SK-N-SH (cell line): ENCODE measurements around the gene MAPKAP1. TPM values are rescaled to one million over a fixed set of nuclear protein-coding genes. Genes with fewer than 3 reads are reported as not detected.

Experiments
- CTCF ChIA-PET: fragments of 300-600, 350-600 bp; formaldehyde crosslinking; extraction: SDS; loops from one replicate; lab custom pipeline; 2021; lab: Yijun Ruan, JAX
- POLR2A ChIA-PET: fragments of 350-600 bp; sonication (Branson Sonifier 250); formaldehyde crosslinking; extraction: SDS; loops from one replicate; lab custom pipeline; 2020; ENCODE audit warnings: antibody characterized with exemption, inconsistent platforms; lab: Yijun Ruan, JAX
- DNase-seq: peaks from one replicate; pipeline ENCODE4 v3.0.0; 2012
- H2AFZ ChIP-seq: fragments of 200-600 bp; sonication (generic); 2 replicates; pipeline ENCODE4 v1.8.1; 2016; ENCODE audit warnings: antibody characterized with exemption, mild to moderate bottlenecking, low read depth
- H3F3A ChIP-seq: fragments of 200-600 bp; sonication (generic); replicated peaks from 2 replicates; pipeline ENCODE3; 2016; ENCODE audit warnings: antibody characterized with exemption, mild to moderate bottlenecking; ENCODE audit not compliant: insufficient read depth
- H3K27ac ChIP-seq, 2 experiments: fragments of 200-500 bp in 1 of 2; fragments of 200-600 bp in 1 of 2; sonication (Bioruptor generic) in 1 of 2; sonication (generic), shearing (Covaris generic) in 1 of 2; 2 replicates each; pipeline versions ENCODE4 v1.5.1 to v1.6.1; 2014 to 2016; ENCODE audit warnings: low read depth in 2 of 2, inconsistent platforms in 1 of 2, low read length in 1 of 2, mild to moderate bottlenecking in 1 of 2, mixed read lengths in 1 of 2
- H3K27me3 ChIP-seq: fragments of 200-600 bp; sonication (generic), shearing (Covaris generic); 2 replicates; pipeline ENCODE4 v1.6.1; 2016; ENCODE audit warnings: mixed run types; ENCODE audit not compliant: insufficient read depth
- H3K36me3 ChIP-seq, 2 experiments: fragments of 200-500 bp in 1 of 2; fragments of 200-600 bp in 1 of 2; sonication (Bioruptor generic) in 1 of 2; sonication (generic) in 1 of 2; replicated peaks in 1 of 2; 2 replicates each; pipeline versions ENCODE3 to v1.5.1; 2014 to 2016; ENCODE audit warnings: low read length in 1 of 2, mild to moderate bottlenecking in 1 of 2; ENCODE audit not compliant: insufficient read depth in 2 of 2, control insufficient read depth in 1 of 2
- H3K4me1 ChIP-seq, 2 experiments: fragments of 200-500 bp in 1 of 2; fragments of 200-600 bp in 1 of 2; sonication (Bioruptor generic) in 1 of 2; sonication (generic), shearing (Covaris generic) in 1 of 2; 2 replicates each; pipeline versions ENCODE4 v1.5.1 to v1.6.1; 2014 to 2016; ENCODE audit warnings: low read depth in 1 of 2, low read length in 1 of 2, mixed run types in 1 of 2; ENCODE audit not compliant: insufficient read depth in 2 of 2, control insufficient read depth in 1 of 2
- H3K4me2 ChIP-seq: fragments of 200-600 bp; sonication (generic), shearing (Covaris generic); 2 replicates; pipeline ENCODE4 v1.6.1; 2017; ENCODE audit warnings: mixed run types
- H3K4me3 ChIP-seq, 2 experiments: fragments of 200-500 bp in 1 of 2; fragments of 200-600 bp in 1 of 2; sonication (Bioruptor generic) in 1 of 2; sonication (generic), shearing (Covaris generic) in 1 of 2; 2 replicates each; pipeline versions ENCODE4 v1.5.1 to v1.8.1; 2014 to 2016; ENCODE audit warnings: low read depth in 2 of 2, inconsistent platforms in 1 of 2, low read length in 1 of 2, mild to moderate bottlenecking in 1 of 2, mixed read lengths in 1 of 2, moderate library complexity in 1 of 2
- H3K79me2 ChIP-seq: fragments of 200-600 bp; sonication (generic); 2 replicates; pipeline ENCODE4 v1.8.1; 2017; ENCODE audit warnings: mild to moderate bottlenecking; ENCODE audit not compliant: insufficient read depth
- H3K9ac ChIP-seq: fragments of 200-600 bp; sonication (generic); 2 replicates; pipeline ENCODE4 v1.6.1; 2017; ENCODE audit warnings: mixed run types
- H3K9me2 ChIP-seq: fragments of 200-600 bp; sonication (generic); 2 replicates; pipeline ENCODE4 v1.6.1; 2017; ENCODE audit warnings: mixed run types
- H3K9me3 ChIP-seq: fragments of 200-600 bp; sonication (generic); 2 replicates; pipeline ENCODE4 v1.6.1; 2017; ENCODE audit warnings: mixed run types, mild to moderate bottlenecking, moderate library complexity
- H4K20me1 ChIP-seq: fragments of 200-600 bp; sonication (generic); 2 replicates; pipeline ENCODE4 v1.6.1; 2017; ENCODE audit warnings: mild to moderate bottlenecking, mixed run types; ENCODE audit not compliant: insufficient read depth
- CTCF ChIP-seq: fragments of 200-600 bp; sonication (generic); IDR thresholded peaks from 2 replicates; pipeline ENCODE4 v1.6.1; 2017; ENCODE audit warnings: antibody characterized with exemption, mild to moderate bottlenecking, moderate library complexity
- EP300 ChIP-seq, 2 experiments: IDR thresholded peaks; 2 replicates each; pipeline versions ENCODE4 v1.4.0 to v1.6.1; 2012; ENCODE audit warnings: borderline replicate concordance in 1 of 2, low read depth in 1 of 2, low read length in 1 of 2
- FOSL2 ChIP-seq: IDR thresholded peaks from 2 replicates; pipeline ENCODE4 v1.4.0; 2012; ENCODE audit warnings: low read depth, mild to moderate bottlenecking, moderate library complexity, borderline replicate concordance
- GATA2 ChIP-seq: sonication (generic); formaldehyde crosslinking; IDR thresholded peaks from 2 replicates; pipeline ENCODE4 v1.5.0; 2020; ENCODE audit warnings: mild to moderate bottlenecking, missing genetic modification reagents
- JUND ChIP-seq: IDR thresholded peaks from 2 replicates; pipeline ENCODE4 v1.4.0; 2012
- MAX ChIP-seq: IDR thresholded peaks from 2 replicates; pipeline ENCODE4 v1.4.0; 2012; ENCODE audit warnings: low read depth
- NFIC ChIP-seq: IDR thresholded peaks from 2 replicates; pipeline ENCODE4 v1.4.0; 2012; ENCODE audit warnings: borderline replicate concordance
- PBX3 ChIP-seq: IDR thresholded peaks from 2 replicates; pipeline ENCODE4; 2012
- RCOR1 ChIP-seq: fragments of 150-350 bp; IDR thresholded peaks from 2 replicates; pipeline ENCODE4 v1.6.1; 2017; ENCODE audit warnings: antibody characterized with exemption, low read length
- RFX5 ChIP-seq: IDR thresholded peaks from 2 replicates; pipeline ENCODE4 v1.6.1; 2012; ENCODE audit warnings: mild to moderate bottlenecking, improper control_type of control experiment, low read length
- RXRA ChIP-seq: IDR thresholded peaks from 2 replicates; pipeline ENCODE4 v1.4.0; 2012; ENCODE audit warnings: low read depth, mild to moderate bottlenecking, borderline replicate concordance
- SIN3A ChIP-seq: IDR thresholded peaks from 2 replicates; pipeline ENCODE4 v1.6.1; 2012; ENCODE audit warnings: low read depth, mild to moderate bottlenecking, low read length, moderate library complexity, borderline replicate concordance
- TAF1 ChIP-seq: IDR thresholded peaks from 2 replicates; pipeline ENCODE4 v1.6.1; 2012; ENCODE audit warnings: low read depth, mild to moderate bottlenecking, low read length, moderate library complexity, borderline replicate concordance
- TCF12 ChIP-seq: IDR thresholded peaks from 2 replicates; pipeline ENCODE4 v1.4.0; 2012
- TEAD4 ChIP-seq: IDR thresholded peaks from 2 replicates; pipeline ENCODE4 v1.4.0; 2012; ENCODE audit warnings: mild to moderate bottlenecking, borderline replicate concordance; ENCODE audit not compliant: insufficient read depth
- USF1 ChIP-seq: IDR thresholded peaks from 2 replicates; pipeline ENCODE4 v1.4.0; 2012; ENCODE audit warnings: low read depth, borderline replicate concordance
- YY1 ChIP-seq: IDR thresholded peaks from 2 replicates; pipeline ENCODE4 v1.4.0; 2012; ENCODE audit warnings: low read depth, mild to moderate bottlenecking
- WGBS: methylation state at CpG from one replicate; pipeline ENCODE4 v1.1.6; 2017; ENCODE audit warnings: low lambda C conversion rate; 5-methylcytosine and 5-hydroxymethylcytosine counted together
- polyA plus RNA-seq, 3 experiments: library from polyadenylated mRNA; depleted of rRNA; stranded (reverse); fragments of >200 nt; gene quantifications; 2 replicates each; pipeline ENCODE4 v1.2.3, GENCODE V29; 2012

Gene MAPKAP1
- polyA plus RNA-seq, 1 of the 3 experiments (the other 2 are of a cell fraction): 117 TPM

GRCh38 chr9:125484350-125485282 lies 222.4 kb downstream of the MAPKAP1 start:
- H3K4me2 ChIP-seq: 0 out of 2 replicates have a peak overlapping the region, but pooled peaks have one; percentile 21

More at GRCh38 chr9:125484350-125485282, 222.4 kb downstream of the MAPKAP1 start:
- 71% methylated on average over 13 of the region's 13 CpGs for WGBS
- no peak for TF ChIP-seq SIN3A
- TF ChIP-seq YY1: no peak
- no peak for TF ChIP-seq RXRA
- peak; percentile 67 for TF ChIP-seq TCF12
- peak; percentile 61 for TF ChIP-seq JUND
- no peak for TF ChIP-seq TAF1
- TF ChIP-seq CTCF: no peak
- no peak for TF ChIP-seq USF1
- peak; percentile 32; the same call in 1 of the 2 replicates for TF ChIP-seq TEAD4
- TF ChIP-seq PBX3: peak; percentile 81
- peak; percentile 82 for TF ChIP-seq NFIC
- TF ChIP-seq GATA2 (CRISPR knock-in tag): no peak
- peak; percentile 21; the same call in 1 of the 2 replicates for TF ChIP-seq MAX
- peak; percentile 53 for TF ChIP-seq FOSL2
- TF ChIP-seq RCOR1: no peak
- TF ChIP-seq EP300 (IDR thresholded peaks at IDR 0.05; ENCODE audit: borderline replicate concordance in 1 of 2, low read depth in 1 of 2, low read length in 1 of 2): peak; percentile 37 to 64; a peak in 2 of 4 replicates
- no peak for TF ChIP-seq RFX5
- TF ChIP-seq, all 33 proteins: peak for 8
- H3K27me3 ChIP-seq: no peaks in the 10 kb centered on the region
- DNase-seq: no peak
- no peaks in the 10 kb centered on the region for H3K79me2 ChIP-seq
- no peak overlapping the region for H3K9ac ChIP-seq
- ChIA-PET POLR2A (no interaction called here), CTCF (no interaction called here)
- H3K9me2 ChIP-seq: no peaks in the 10 kb centered on the region
- H3K4me3 ChIP-seq: no peak overlapping the region
- H3K4me1 ChIP-seq: peaks cover 4 to 27% of the 10 kb centered on the region in 2 experiments; a peak in 3 of 4 replicates
- no peaks in the 10 kb centered on the region for H3K9me3 ChIP-seq
- H4K20me1 ChIP-seq: no peaks in the 10 kb centered on the region; the same call in 1 of the 2 replicates
- H3F3A ChIP-seq: peaks cover 19% of the 10 kb centered on the region
- H3K36me3 ChIP-seq: peaks cover 9 to 22% of the 10 kb centered on the region in 2 experiments
- H2AFZ ChIP-seq: no peak overlapping the region
- peak overlapping the region; percentile 68 to 69 for H3K27ac ChIP-seq
